Head of caudate nucleus (tissue), 42 donors: ENCODE measurements around the gene AASDH.

Experiments
- DNase-seq, 42 donors: peaks; one replicate each; pipeline versions ENCODE4 v3.0.0 to v3.0.0-alpha.2; 2020 to 2021; ENCODE audit warnings: mixed read lengths in 7 of 42
- intact Hi-C: fragments of 100-400 bp; cut with DNase I; formaldehyde crosslinking; loops from one replicate; pipeline ENCODE4 v1.15.0; 2022

AASDH gene

GRCh38 chr4:56387023-56388001 lies at the start of gene AASDH:
TSS of gene AASDH (minus strand) at chr4:56387491. CDS start at chr4:56384299, 3,192 bp downstream.
- intact Hi-C loops = no loop called here
- DNase-seq = peak; percentile 86 to 97 (median 95)

GRCh38 chr4:56435140-56435926 lies 48.0 kb upstream of the AASDH start, which contains the start of gene PPAT:
TSS of gene PPAT (minus strand) at chr4:56435615. CDS start at chr4:56435477, 138 bp downstream.
- peak; percentile 92 to 99 (median 97) for DNase-seq
- intact Hi-C loops = loop anchor here (2.0 to 10.0 kb wide), 3 partner anchors 33 to 472 kb away; partner anchors contain the start of gene REST

- peak in 27 of 42 donors; percentile 10 to 56 (median 34) for DNase-seq
- intact Hi-C loops = loop anchor here (2.0 to 10.0 kb wide), 3 partner anchors 34 to 473 kb away; partner anchors contain the start of gene REST
Observed at GRCh38 chr4:56434599-56435139, 47.4 kb upstream of the AASDH start.

GRCh38 chr4:56433280-56433679 lies 46.0 kb upstream of the AASDH start:
- no peak for DNase-seq
- intact Hi-C loops = loop anchor here (10.0 kb wide), 1 partner anchor 102 kb away; a partner anchor contains a TSS

GRCh38 chr4:56430203-56430602 lies 42.9 kb upstream of the AASDH start:
- intact Hi-C loops = loop anchor here (10.0 kb wide), 1 partner anchor 105 kb away; a partner anchor contains a TSS
- no peak for DNase-seq

GRCh38 chr4:56427179-56427578 lies 39.9 kb upstream of the AASDH start:
- intact Hi-C loops = no loop called here
- no peak for DNase-seq

GRCh38 chr4:56426273-56426672 lies 39.0 kb upstream of the AASDH start:
- no peak for DNase-seq
- intact Hi-C loops = no loop called here

GRCh38 chr4:56425518-56425917 lies 38.2 kb upstream of the AASDH start:
- intact Hi-C loops = no loop called here
- DNase-seq = no peak

- peak in 22 of 42 donors; percentile 11 to 81 (median 48) for DNase-seq
- intact Hi-C loops = no loop called here
Observed at GRCh38 chr4:56424697-56425514, 37.6 kb upstream of the AASDH start.

- intact Hi-C loops = no loop called here
- no peak for DNase-seq
Observed at GRCh38 chr4:56424176-56424575, 36.9 kb upstream of the AASDH start.

- intact Hi-C loops = no loop called here
Observed at GRCh38 chr4:56417396-56417795, 30.1 kb upstream of the AASDH start.

GRCh38 chr4:56416349-56416748 lies 29.1 kb upstream of the AASDH start:
- intact Hi-C loops = no loop called here
- no peak for DNase-seq

More at GRCh38 chr4:56417396-56417795, 30.1 kb upstream of the AASDH start:
- no peak for DNase-seq

GRCh38 chr4:56414135-56414670 lies 26.9 kb upstream of the AASDH start:
- intact Hi-C loops = no loop called here
- no peak for DNase-seq

- intact Hi-C loops = no loop called here
- peak in 18 of 42 donors; percentile 8 to 76 (median 44) for DNase-seq
Observed at GRCh38 chr4:56410247-56411062, 23.2 kb upstream of the AASDH start.

- no peak for DNase-seq
Observed at GRCh38 chr4:56409511-56410090, 22.3 kb upstream of the AASDH start.

GRCh38 chr4:56408978-56409377 lies 21.7 kb upstream of the AASDH start:
- DNase-seq = no peak
- intact Hi-C loops = no loop called here

More at GRCh38 chr4:56409511-56410090, 22.3 kb upstream of the AASDH start:
- intact Hi-C loops = no loop called here

GRCh38 chr4:56406151-56406550 lies 18.9 kb upstream of the AASDH start:
- DNase-seq = no peak
- intact Hi-C loops = no loop called here
